HG03064 (cell line): ENCODE measurements around the gene ZFYVE21.
A peak's percentile ranks its signal among the peaks of the same experiment; 100 is the strongest.

Source experiments
- ATAC-seq: cut with Tn5 transposase; IDR thresholded peaks from one replicate; pipeline ENCODE4 v1.9.1; 2021; ENCODE audit warnings: low read depth; ENCODE audit not compliant: unreplicated experiment

The ZFYVE21 gene

DNA sequence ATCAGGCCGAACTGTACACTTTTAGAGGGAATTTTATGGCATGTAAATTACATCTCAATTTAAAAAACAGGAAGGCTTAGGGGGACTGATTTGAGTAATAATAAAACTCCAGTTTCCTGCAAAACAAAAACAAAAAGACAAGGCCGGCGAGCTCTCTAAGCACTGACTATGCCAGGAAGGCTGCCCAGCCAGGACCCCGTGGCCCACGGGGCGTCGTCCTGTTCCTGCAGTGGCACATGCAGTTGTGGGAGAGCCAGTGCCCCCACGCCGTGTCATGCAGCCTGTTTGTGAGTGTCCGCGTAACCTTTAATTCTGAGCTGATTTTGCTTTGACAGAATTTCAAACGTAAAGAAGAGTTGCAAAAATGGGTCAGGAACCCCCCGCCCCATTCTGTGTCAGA lies 10.9 kb upstream of the ZFYVE21 start:
- ATAC-seq: no peak

DNA sequence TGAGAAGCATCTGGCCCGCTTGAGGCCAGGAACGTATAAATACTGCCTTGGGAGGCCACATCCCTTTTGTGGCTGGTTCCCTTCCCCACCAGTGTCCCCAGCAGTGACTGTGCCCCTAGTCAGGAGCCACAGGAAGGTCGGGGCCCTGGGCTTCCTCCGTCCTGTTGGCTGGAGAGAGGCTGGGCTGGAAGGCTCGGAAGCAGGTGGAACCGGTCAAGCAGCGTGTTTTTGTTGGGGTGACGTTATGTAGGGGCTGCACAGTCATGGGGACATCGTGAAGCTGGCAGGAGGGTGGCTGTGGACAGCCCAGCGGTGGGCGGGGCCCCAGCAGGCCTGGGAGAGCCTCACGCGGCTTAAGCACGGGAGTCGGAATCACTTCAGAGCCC lies 10.5 kb upstream of the ZFYVE21 start:
- no peak for ATAC-seq

DNA sequence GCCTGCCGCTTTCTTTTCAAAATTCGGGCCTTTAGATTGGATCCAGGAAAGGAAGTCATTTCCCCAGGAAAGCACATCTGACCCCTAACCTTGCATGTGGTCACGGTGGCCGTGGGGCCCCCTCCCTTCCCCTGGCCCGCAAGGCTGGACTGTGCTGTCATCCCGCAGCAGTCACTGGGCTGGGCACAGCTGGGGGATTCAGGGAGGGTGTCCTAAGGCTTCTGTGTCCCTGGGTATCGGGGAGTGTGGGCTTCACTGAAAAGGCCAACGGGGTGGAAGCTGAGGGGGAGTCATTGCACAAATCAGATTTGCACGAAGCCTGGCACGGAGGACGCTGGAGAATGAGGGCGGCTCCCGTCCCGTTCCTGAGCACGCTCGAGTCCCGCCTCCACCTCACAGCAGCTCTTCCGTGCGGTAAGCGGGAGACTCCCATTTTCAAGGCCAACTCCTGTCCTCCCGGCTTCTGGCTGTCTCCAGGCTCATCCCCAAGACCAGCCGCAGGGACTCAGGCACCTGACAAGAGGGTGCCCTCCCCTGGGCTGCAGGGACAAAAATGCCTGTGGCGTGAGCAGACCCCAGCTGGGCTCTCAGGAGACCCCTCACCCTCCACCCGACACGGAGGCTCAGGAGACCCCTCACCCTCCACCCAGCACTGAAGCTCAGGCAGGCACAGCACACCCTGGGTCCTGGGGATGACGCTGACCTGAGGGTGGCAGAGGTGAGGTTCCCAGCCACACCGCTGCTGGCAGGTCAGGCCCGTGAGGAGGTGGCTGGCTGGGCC lies 9.9 kb upstream of the ZFYVE21 start:
- ATAC-seq: no peak

DNA sequence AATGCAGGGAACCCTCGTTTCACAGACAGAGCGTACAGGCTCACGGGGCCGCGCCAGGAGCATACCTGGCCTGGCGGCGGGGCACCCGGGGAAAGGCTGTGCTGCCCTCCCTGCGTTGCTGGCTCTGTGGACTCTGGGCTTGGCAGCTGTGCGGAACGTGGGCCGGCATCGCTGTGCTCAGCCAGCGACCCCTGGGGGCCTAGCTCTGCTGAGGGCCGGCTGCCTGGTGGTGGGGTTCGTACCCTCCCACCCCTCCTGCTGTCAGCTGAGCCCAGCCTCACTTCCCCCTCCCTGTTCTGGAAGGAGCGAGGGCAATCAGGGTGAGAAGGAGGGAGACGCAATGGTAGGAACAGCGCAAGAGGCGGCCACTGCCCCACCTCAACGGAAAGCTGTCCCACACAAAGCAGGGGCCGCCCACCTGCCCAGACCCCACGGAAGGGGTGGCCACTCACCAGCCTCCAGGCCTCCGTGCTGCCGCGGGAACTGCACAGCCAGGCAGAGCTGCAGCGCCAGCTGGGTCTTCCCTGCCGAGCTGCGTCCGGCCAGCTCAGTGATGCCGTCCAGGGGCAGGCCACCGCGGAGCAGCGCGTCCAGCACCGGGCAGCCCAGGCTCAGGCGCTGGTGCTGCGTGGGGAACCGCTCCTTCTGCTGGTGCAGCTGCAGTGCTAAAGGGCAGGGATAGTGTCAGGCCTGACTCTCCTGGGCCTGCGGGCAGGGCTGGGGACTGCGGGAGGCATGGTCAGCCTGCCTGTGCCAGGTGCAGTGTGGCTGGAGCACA lies 8.9 kb upstream of the ZFYVE21 start:
- no peak for ATAC-seq

DNA sequence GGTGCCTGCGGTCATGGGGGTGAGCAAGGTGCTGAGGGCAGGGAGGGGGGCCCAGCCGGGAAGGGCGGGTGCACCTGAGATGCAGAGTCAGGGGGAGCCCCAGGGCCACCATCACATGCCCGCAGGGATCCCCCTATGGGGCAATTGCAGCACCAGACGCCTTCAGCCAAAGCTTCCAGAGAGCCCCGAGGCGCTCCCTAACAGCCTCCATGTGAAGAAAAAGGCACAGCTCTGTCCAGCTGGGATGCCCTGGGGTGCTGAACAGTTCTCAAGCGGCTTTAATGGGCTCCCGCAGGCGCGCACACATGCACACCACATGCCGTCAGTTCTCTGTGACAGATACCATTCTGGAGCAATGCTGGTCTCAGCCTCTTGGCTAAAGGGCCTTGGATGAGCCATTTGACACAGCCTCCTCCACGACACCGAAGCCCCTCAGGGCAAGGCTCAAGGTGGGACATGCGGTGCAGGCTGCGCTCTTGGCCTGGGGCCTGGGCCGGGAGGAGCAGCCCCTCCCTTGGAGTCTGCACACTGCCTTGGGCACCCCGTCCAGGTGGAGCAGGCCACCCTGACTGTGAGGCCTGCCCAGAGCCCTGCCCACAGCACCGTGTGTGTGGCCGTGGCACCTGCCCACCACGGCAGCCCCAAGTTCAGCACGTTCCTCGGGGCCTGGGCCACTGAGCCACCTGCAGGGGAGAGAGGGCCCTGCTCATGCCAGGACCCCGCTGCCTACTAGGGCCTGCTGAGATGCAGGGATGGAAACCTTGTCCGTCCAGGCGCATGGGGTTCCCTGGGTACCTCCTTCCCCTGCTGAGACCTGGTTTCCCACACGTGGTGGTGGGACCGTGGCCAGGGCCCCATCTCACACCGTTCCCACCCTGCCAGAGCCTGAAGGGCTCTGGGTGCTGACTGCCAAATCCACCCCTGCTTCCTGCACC lies 8.0 kb upstream of the ZFYVE21 start:
- no peak for ATAC-seq

DNA sequence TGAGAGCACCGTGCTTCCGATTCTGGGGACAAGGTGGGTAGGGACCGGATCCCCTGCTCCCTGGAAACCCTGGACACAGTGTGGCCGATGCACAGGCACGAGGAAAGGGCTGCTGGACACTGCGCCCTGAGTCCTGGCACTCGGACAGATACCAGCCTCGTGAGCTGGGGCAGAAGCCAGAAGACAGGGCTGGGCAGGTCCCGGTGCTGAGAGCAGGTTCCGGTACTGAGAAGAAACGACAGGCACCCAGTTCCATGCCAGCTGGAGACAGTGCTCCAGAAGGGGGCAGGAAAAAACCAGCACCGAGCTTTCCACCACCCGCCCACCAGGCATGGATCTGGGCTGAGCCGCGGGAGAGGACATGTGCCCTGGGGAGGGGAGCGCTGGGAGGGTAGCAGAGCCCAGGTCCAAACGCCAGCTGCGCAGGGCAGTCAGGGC lies 6.8 kb upstream of the ZFYVE21 start:
- no peak for ATAC-seq

DNA sequence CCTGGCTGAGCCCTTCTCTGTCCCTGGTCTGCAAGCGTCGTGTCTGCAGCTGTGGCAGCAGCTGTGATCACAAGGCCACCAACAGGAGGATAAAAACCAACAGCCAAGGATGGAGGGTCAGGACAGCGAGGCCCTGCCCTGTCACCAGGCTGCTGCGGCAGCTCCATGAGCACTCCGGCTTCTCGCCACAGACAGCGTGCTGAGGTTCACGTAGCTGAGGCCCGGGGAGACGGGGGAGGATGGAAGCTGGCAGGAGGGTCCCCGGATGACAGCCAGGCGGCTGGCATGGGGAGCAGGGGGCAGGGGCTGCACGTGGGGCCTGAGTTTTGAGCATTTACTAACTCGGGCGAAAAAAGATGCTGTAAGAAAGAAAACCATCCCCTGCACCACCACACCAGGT lies 5.8 kb upstream of the ZFYVE21 start:
- ATAC-seq: no peak

DNA sequence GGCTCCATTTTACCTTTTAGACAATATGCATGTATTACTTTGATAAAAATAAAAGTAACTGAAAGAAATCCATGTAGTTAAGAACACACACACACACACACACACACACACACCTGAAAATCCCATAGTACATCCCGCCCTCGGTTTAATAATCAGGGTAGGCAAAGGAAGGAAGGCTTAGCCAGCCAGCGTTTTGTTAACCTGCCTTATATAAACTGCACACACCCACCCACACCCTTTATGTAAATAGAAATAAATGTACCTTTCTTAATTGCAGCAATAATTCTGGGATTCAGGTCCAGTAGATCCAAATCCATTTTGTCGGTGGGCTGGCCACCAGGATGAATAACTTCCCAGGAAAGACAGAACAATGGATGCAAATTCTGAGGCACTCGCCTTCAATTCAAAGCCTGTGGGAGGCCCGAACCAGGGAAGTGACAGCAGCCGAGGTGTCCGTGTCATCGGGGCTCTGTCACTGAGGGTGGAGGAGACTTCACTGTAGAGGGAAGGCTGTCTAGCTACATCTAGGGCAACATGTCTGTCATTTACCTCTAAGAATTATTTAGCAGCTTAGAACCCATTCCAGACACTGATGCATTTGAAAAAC lies 4.7 kb upstream of the ZFYVE21 start:
- no peak for ATAC-seq

DNA sequence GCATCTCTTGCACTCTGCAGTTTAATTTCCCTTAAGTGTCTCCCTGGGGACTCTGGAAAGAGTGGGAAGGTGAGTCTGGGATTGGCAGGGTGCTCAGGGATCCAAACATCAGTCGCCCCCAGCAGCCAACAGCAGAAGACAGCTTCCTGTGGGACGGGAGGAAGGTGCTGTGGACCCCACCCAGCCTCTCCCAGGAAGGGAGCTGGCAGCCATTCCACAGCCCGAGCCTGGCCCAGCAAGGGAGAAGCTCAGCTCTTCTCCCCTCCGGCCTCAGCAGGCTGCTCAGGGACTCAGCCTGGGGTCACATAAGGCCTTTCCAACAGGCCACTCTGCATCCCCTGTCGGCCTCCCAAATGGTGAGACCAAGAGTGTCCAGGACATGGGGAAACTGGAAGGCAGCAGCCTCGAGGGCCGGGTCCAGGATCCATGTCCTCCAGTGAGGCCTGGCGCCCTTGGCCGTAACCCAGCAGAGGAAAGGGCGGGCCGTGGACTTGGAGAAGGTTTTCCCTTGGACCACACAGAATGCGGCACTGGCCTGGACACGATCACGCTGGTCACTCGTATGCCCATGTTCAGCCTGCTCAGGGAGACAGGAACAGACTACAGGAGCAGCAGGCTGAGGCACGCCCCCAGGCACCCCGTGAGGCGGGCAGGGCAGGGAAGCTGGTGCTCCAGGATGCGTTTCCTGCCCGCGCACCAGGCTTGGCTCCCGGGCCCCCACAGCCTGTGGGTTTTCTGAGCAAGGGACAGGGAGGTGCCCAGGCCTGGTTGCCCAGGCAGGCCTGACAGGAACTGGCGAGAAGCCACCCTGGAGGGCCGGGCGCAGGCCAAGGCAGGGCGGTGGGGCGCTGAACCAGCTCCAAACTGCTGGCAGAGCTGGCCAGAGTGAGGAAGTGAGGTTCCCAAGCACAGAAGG lies 3.8 kb upstream of the ZFYVE21 start:
- ATAC-seq: no peak

DNA sequence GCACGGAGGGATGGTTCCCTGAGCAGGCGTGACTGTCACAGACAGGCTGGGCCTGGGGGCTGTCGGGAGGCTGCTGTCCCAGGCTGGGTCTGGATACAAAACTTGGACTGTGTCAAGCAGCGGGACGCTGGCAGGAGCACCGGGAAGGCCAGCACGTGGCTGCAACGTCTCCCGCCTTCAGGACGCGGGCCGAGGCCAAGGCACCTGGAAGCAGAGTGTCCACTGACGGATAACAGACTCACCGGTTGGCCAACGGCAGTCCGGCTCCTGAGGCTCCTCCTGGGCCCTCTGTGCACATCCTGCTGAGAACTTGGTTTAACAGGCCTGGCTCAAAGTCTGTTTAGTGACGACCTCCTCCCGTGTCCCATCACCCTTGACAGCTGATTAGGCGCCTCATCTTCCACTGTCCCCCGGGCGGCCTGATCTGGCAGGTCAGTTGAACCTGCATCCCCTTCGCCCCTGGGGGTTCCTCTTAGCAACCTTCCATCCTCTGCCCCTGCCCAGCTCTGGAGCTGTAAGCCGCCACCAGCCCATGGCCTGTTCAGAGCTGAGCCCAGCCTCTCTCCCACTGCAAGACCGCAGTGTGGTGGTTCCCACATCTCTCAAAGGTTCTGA lies 2.9 kb upstream of the ZFYVE21 start:
- ATAC-seq: no peak

DNA sequence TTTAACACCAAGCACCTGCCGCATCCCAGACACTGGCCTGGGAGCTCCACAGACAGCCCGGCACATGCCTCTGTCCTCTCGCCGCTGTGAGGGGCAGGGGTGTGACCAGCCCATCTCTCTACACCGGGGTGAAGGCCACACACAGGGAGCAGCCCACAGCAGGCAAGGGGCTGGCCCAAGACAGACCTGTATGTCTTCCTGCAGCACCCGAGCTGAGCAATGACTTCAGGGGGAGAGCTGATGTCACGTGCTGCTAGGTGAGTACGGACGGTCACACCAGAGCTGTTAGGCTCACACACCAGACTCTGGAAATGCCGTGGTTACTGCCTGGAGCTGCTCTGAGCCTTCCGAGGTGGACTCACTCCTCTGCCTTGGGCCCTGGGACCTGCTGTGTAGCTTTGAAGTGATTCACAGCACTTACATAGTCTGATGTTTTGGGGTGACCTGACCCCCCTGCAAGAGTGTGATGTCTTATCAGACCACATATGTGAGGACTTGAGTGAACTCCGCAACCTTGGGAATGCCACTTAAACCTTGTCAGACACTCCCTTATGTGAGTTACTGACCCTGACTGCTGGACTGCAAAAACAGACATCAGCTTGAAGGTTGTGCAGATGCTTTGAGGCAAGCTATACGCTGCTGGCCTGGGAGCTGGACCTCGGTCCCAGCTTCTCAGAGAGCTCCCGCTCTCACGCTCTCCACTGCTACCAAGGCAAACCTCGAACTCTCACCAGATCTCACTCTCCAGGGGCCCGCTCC lies 2.1 kb upstream of the ZFYVE21 start:
- no peak for ATAC-seq

DNA sequence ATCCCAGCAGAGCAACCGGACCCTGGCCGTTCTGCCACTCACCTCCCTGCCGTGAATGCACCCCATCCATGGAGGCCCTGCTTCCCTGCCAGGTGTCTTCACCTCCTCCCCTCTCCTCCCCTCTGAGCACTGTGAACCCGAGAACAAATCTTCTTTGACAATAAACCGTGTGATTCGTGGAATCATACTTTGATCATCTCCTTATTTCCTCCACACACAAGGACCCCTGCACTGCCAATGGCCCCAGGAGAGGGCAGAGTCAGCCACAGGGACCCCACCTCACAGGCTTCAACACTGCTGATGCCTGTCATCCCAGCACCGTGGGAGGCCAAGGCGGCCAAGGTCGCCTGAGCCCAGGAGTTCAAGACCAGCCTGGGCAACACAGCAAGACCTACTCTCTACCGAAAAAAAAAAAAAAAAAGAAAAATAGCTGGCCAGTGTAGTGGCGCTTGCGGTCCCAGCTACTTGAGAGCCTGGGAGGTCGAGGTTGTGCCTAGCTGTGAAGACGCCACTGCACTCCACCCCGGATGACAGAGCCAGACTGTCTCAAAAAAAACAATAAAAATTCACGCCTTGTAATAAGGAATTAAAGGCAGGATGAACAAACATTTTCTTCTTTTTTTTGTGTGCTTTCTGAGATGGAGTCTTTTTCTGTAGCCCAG lies 1.4 kb upstream of the ZFYVE21 start:
- no peak for ATAC-seq

DNA sequence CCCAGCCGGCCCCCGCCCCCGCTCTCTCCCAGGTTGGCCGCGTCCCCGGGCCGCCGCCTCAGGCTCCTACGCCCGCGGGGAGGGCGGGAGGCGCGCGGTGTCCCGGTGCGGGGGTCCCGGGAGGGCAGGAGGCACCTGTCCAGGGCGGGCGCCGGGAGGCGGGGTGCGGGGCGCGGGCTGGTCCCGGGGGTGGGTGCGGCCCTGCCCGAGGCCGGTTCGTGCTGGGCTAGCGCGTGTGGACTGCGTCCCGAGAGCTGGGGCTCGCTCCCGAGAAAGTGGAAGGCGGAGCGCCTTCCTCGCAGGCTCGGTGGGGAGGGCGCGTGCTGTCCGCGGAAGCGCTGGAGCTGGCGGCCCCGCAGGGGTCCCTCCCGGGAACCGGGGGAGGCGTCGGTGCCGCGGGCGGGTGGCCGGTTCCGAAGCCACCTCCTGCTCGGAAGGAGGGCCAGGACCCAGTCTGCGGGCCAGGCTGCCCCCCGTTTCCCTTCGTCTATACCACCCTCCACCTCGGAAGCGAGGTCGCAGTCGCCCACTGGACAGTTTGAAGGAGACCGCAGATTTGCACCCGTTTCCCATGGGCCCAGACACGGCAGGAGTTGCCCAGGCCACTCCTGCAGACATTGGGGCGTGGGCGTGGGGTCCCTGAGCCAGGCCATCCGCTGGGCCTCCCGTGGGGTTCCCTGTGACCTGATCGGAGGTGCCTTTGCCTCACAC lies 636 bp downstream of the ZFYVE21 start:
- ATAC-seq: peak; percentile 8

DNA sequence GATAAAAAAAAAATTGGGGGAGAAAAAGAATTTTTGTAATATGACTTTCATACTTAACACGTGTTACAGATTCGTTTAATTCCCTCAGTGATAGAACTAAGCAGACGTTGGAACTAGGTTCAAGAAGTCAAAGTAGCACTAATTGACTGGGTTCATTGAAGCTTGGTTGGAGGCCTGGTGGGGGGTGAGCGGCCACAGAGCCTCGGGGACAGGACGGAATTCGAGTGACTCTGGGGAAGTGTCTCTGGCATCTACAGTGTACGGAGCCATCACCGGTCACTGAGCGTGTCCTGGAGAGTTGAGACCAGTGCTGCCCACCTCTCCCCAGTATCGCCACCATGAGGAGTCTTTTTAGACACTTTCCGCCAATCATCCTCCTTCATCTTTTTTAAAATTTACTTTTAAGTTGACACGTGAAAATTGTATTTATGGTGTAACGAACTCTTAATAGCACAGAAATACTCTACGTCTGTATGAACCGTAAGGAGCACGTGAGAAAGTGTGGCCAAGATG lies 1.3 kb downstream of the ZFYVE21 start:
- no peak for ATAC-seq

DNA sequence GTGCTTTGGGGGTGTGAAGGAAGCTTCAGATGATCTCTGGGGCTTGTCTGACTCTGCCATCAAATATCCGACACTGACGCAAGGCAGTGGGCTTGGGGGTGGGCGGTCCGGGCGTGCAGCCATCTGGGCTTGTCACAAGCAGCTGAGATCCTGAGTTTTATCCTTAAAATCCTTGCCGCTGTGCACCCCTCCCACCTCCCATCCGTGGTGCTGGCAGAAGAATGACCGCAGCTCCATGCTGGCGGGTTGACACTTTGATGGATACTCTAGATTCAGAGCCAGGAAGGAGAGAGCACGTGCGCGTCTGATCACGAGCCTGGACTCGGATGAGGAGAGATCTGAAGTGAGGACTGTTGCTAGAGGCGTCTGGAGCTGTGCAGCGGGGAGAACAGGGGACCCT lies 3.0 kb downstream of the ZFYVE21 start:
- ATAC-seq: no peak

DNA sequence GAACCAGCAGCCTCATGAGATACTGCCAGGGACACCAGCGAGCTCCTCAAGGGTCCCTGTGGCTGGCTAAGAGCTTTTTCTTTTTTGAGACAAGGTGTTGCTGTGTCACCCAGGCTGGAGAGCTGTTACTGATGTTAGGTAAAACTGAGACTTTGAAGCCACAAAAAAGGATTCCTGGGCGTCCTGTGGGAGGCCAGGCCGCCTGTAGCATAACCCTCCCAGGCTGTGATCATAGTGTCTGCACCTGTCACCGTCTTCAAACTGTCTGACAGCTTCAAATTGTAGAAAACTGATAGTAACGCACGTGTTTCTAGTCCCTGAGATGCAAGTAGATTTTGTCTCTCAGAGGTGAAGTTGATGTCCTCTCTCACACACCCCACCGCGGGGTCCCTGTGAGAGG lies 4.1 kb downstream of the ZFYVE21 start:
- no peak for ATAC-seq
